SK-N-SH treated with all-trans-retinoic acid at 6 μM for 48 hours (cell line): ENCODE results near the gene GPR151.

ENCODE experiments used
- ARNTL ChIP-seq: fragments of 450-650 bp; formaldehyde crosslinking; IDR thresholded peaks from 2 replicates; pipeline ENCODE4 v1.5.0; 2020; ENCODE audit warnings: low read depth, mild to moderate bottlenecking, moderate library complexity, borderline replicate concordance
- GLIS3 ChIP-seq: fragments of 250-450 bp; sonication (Bioruptor Pico); IDR thresholded peaks from 2 replicates; pipeline ENCODE4 v1.5.0; 2020; ENCODE audit warnings: mild to moderate bottlenecking, moderate library complexity
- ISL1 ChIP-seq: fragments of 250-450 bp; sonication (Bioruptor Pico); IDR thresholded peaks from 2 replicates; pipeline ENCODE4 v2.1.2; 2022; ENCODE audit warnings: mild to moderate bottlenecking, moderate library complexity
- OSR1 ChIP-seq: fragments of 250-450 bp; sonication (Bioruptor Pico); IDR thresholded peaks from 2 replicates; pipeline ENCODE4 v1.8.0; 2022; ENCODE audit warnings: moderate library complexity, mild to moderate bottlenecking, inconsistent platforms
- RARB ChIP-seq: fragments of 250-450 bp; sonication (Bioruptor Pico); IDR thresholded peaks from 2 replicates; pipeline ENCODE4 v1.8.0; 2021; ENCODE audit warnings: mild to moderate bottlenecking, moderate library complexity
- SNAI2 ChIP-seq: fragments of 250-450 bp; sonication (Bioruptor Pico); IDR thresholded peaks from 2 replicates; pipeline ENCODE4 v1.5.0; 2020; ENCODE audit warnings: mild to moderate bottlenecking, moderate library complexity
- TCF4 ChIP-seq: fragments of 250-450 bp; sonication (Bioruptor Pico); IDR thresholded peaks from 2 replicates; pipeline ENCODE4 v1.8.0; 2021; ENCODE audit warnings: mild to moderate bottlenecking, moderate library complexity, borderline replicate concordance
- ZFP3 ChIP-seq: fragments of 250-450 bp; sonication (Bioruptor Pico); IDR thresholded peaks from 2 replicates; pipeline ENCODE4 v1.5.0; 2020; ENCODE audit warnings: mild to moderate bottlenecking, moderate library complexity
- ZFP30 ChIP-seq: fragments of 450-650 bp; formaldehyde crosslinking; IDR thresholded peaks from 2 replicates; pipeline ENCODE4 v1.5.0; 2022; ENCODE audit warnings: mild to moderate bottlenecking, moderate library complexity
- ZNF70 ChIP-seq: fragments of 450-650 bp; formaldehyde crosslinking; IDR thresholded peaks from 2 replicates; pipeline ENCODE4 v1.5.0; 2020; ENCODE audit warnings: mild to moderate bottlenecking, moderate library complexity
- TF ChIP-seq, protein P1 (sequence below): fragments of 250-450 bp; sonication (Bioruptor Pico); IDR thresholded peaks from 2 replicates; pipeline ENCODE4 v1.5.1; 2021; ENCODE audit warnings: mild to moderate bottlenecking, moderate library complexity
- TF ChIP-seq, protein P2 (sequence below): fragments of 250-450 bp; sonication (Bioruptor Pico); IDR thresholded peaks from 2 replicates; pipeline ENCODE4 v1.5.1; 2020; ENCODE audit warnings: low read depth, mild to moderate bottlenecking, moderate library complexity
- TF ChIP-seq, protein P3 (sequence below): fragments of 250-450 bp; sonication (Bioruptor Pico); IDR thresholded peaks from 2 replicates; pipeline ENCODE4 v1.8.0; 2020; ENCODE audit warnings: mild to moderate bottlenecking, moderate library complexity, borderline replicate concordance
- TF ChIP-seq, protein P4 (sequence below): fragments of 250-450 bp; sonication (Bioruptor Pico); IDR thresholded peaks from 2 replicates; pipeline ENCODE4 v1.5.0; 2020; ENCODE audit warnings: mild to moderate bottlenecking, moderate library complexity

DNA sequence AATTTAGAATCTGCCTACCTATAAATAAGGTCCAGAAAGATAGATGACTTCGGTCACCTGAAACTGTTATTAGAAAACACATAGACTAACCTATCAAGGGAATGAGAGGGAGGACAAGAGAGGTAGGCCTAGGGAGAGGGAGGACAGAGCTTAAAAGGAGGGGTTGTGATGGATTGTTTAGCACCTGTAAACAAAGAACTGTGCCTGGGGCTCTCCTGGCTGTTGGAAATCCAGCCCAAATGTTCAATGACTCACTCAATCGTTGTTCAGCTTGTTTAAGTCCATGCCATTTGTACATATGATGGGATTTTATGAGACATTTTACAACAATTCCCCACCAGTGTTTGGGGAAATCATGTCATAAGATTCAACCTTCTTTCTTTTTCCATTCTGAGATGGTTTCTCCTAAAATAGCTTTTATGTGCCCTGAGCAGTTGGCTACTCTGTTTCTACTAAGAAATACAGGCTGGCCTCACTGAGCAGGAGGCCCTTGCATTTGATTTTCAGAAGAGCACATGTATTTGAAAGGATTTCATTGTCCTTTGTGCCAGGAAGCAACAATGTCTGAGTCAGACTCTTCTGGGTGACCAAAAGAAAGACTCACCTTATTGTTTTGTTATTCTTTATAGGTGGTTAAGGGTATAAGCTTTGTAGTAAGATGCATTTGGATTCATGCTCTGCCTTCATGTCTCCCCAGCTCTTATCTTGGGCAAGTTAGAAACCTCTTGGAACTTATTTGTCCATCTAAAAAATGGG lies 48.2 kb upstream of the GPR151 start:
- no peak for TF ChIP-seq ISL1 (CRISPR knock-in tag)
- TF ChIP-seq GLIS3 (CRISPR knock-in tag): no peak
- no peak for TF ChIP-seq ZNF70 (CRISPR knock-in tag)
- TF ChIP-seq RARB (CRISPR knock-in tag): no peak
- no peak for TF ChIP-seq ZFP30 (CRISPR knock-in tag)
- TF ChIP-seq OSR1 (CRISPR knock-in tag): no peak
- TF ChIP-seq, protein P1, sequence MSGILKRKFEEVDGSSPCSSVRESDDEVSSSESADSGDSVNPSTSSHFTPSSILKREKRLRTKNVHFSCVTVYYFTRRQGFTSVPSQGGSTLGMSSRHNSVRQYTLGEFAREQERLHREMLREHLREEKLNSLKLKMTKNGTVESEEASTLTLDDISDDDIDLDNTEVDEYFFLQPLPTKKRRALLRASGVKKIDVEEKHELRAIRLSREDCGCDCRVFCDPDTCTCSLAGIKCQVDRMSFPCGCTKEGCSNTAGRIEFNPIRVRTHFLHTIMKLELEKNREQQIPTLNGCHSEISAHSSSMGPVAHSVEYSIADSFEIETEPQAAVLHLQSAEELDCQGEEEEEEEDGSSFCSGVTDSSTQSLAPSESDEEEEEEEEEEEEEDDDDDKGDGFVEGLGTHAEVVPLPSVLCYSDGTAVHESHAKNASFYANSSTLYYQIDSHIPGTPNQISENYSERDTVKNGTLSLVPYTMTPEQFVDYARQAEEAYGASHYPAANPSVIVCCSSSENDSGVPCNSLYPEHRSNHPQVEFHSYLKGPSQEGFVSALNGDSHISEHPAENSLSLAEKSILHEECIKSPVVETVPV (CRISPR knock-in tag): no peak
- no peak for TF ChIP-seq ZFP3
- TF ChIP-seq TCF4 (CRISPR knock-in tag): no peak
- TF ChIP-seq, protein P2, sequence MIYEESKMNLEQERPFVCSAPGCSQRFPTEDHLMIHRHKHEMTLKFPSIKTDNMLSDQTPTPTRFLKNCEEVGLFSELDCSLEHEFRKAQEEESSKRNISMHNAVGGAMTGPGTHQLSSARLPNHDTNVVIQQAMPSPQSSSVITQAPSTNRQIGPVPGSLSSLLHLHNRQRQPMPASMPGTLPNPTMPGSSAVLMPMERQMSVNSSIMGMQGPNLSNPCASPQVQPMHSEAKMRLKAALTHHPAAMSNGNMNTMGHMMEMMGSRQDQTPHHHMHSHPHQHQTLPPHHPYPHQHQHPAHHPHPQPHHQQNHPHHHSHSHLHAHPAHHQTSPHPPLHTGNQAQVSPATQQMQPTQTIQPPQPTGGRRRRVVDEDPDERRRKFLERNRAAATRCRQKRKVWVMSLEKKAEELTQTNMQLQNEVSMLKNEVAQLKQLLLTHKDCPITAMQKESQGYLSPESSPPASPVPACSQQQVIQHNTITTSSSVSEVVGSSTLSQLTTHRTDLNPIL (CRISPR knock-in tag): no peak
- TF ChIP-seq, protein P3, sequence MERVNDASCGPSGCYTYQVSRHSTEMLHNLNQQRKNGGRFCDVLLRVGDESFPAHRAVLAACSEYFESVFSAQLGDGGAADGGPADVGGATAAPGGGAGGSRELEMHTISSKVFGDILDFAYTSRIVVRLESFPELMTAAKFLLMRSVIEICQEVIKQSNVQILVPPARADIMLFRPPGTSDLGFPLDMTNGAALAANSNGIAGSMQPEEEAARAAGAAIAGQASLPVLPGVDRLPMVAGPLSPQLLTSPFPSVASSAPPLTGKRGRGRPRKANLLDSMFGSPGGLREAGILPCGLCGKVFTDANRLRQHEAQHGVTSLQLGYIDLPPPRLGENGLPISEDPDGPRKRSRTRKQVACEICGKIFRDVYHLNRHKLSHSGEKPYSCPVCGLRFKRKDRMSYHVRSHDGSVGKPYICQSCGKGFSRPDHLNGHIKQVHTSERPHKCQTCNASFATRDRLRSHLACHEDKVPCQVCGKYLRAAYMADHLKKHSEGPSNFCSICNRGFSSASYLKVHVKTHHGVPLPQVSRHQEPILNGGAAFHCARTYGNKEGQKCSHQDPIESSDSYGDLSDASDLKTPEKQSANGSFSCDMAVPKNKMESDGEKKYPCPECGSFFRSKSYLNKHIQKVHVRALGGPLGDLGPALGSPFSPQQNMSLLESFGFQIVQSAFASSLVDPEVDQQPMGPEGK (CRISPR knock-in tag): no peak
- no peak for TF ChIP-seq ARNTL (CRISPR knock-in tag)
- TF ChIP-seq, protein P4, sequence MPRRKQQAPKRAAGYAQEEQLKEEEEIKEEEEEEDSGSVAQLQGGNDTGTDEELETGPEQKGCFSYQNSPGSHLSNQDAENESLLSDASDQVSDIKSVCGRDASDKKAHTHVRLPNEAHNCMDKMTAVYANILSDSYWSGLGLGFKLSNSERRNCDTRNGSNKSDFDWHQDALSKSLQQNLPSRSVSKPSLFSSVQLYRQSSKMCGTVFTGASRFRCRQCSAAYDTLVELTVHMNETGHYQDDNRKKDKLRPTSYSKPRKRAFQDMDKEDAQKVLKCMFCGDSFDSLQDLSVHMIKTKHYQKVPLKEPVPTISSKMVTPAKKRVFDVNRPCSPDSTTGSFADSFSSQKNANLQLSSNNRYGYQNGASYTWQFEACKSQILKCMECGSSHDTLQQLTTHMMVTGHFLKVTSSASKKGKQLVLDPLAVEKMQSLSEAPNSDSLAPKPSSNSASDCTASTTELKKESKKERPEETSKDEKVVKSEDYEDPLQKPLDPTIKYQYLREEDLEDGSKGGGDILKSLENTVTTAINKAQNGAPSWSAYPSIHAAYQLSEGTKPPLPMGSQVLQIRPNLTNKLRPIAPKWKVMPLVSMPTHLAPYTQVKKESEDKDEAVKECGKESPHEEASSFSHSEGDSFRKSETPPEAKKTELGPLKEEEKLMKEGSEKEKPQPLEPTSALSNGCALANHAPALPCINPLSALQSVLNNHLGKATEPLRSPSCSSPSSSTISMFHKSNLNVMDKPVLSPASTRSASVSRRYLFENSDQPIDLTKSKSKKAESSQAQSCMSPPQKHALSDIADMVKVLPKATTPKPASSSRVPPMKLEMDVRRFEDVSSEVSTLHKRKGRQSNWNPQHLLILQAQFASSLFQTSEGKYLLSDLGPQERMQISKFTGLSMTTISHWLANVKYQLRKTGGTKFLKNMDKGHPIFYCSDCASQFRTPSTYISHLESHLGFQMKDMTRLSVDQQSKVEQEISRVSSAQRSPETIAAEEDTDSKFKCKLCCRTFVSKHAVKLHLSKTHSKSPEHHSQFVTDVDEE (CRISPR knock-in tag): no peak
- TF ChIP-seq SNAI2 (CRISPR knock-in tag): no peak
